ENCODE results near the gene GAS7. TPM values are rescaled to one million over a fixed set of nuclear protein-coding genes. Genes with fewer than 3 reads are reported as not detected.

GAS7 gene
- total RNA-seq, 1 donor from 2014 or later, result 78.0 TPM

- no peak for TF ChIP-seq CTCF (IDR thresholded peaks at IDR 0.05)
- intact Hi-C loops (cut with DNase I), result no loop called here
- Histone ChIP-seq H3K4me1 (no peaks in the 10 kb centered on the region), H3K4me3 (no peak overlapping the region), H3K9me3 (no peaks in the 10 kb centered on the region), H3K27ac (no peak overlapping the region), H3K27me3 (no peaks in the 10 kb centered on the region), H3K36me3 (no peaks in the 10 kb centered on the region)
- no peak for DNase-seq (ENCODE audit: low spot score in 2 of 2)
These were observed 291.8 kb downstream of the GAS7 start for GRCh38 chr17:9906616-9907015.

GRCh38 chr17:9905902-9906301 lies 292.5 kb downstream of the GAS7 start:
- Histone ChIP-seq H3K36me3 (no peaks in the 10 kb centered on the region), H3K4me3 (no peak overlapping the region), H3K27ac (no peak overlapping the region), H3K9me3 (no peaks in the 10 kb centered on the region), H3K4me1 (no peaks in the 10 kb centered on the region), H3K27me3 (no peaks in the 10 kb centered on the region)
- no peak for DNase-seq (ENCODE audit: low spot score in 2 of 2)
- TF ChIP-seq CTCF (IDR thresholded peaks at IDR 0.05), result peak in 2 of 3 experiments; percentile 16 to 18
- intact Hi-C loops (cut with DNase I), result no loop called here

GRCh38 chr17:9905078-9905415 lies 293.4 kb downstream of the GAS7 start, which contains the start of gene RCVRN:
Gene RCVRN (minus strand): TSS chr17:9905271. CDS start chr17:9905180, 91 bp downstream.
- H3K27me3 ChIP-seq, result no peaks in the 10 kb centered on the region
- DNase-seq (ENCODE audit: low spot score in 2 of 2), result no peak
- H3K4me1 ChIP-seq, result no peaks in the 10 kb centered on the region
- H3K9me3 ChIP-seq, result no peaks in the 10 kb centered on the region
- intact Hi-C loops (cut with DNase I), result no loop called here
- no peak within 1 kb of the TSS for H3K27ac ChIP-seq
- no peak for TF ChIP-seq CTCF (IDR thresholded peaks at IDR 0.05)
- H3K36me3 ChIP-seq, result no peaks in the 10 kb centered on the region
- no peak within 1 kb of the TSS for H3K4me3 ChIP-seq

GRCh38 chr17:9904277-9905077 lies 293.9 kb downstream of the GAS7 start:
- H3K36me3 ChIP-seq, result no peaks in the 10 kb centered on the region
- intact Hi-C loops (cut with DNase I), result no loop called here
- no peak overlapping the region for H3K4me3 ChIP-seq
- H3K27ac ChIP-seq, result no peak overlapping the region
- no peak for TF ChIP-seq CTCF (IDR thresholded peaks at IDR 0.05)
- H3K4me1 ChIP-seq, result no peaks in the 10 kb centered on the region
- no peak for DNase-seq (ENCODE audit: low spot score in 2 of 2)
- H3K27me3 ChIP-seq, result no peaks in the 10 kb centered on the region
- no peaks in the 10 kb centered on the region for H3K9me3 ChIP-seq

- no peaks in the 10 kb centered on the region for H3K27me3 ChIP-seq
- H3K9me3 ChIP-seq, result no peaks in the 10 kb centered on the region
- no peaks in the 10 kb centered on the region for H3K36me3 ChIP-seq
- TF ChIP-seq CTCF (IDR thresholded peaks at IDR 0.05), result no peak
- H3K4me1 ChIP-seq, result no peaks in the 10 kb centered on the region
- no peak overlapping the region for H3K27ac ChIP-seq
- H3K4me3 ChIP-seq, result no peak overlapping the region
- no peak for DNase-seq (ENCODE audit: low spot score in 2 of 2)
- intact Hi-C loops (cut with DNase I), result no loop called here
These were observed 296.3 kb downstream of the GAS7 start for GRCh38 chr17:9902120-9902519.

Measured in ascending aorta (tissue), 2 donors.